PC-3 (cell line): ENCODE measurements around the gene WDR76. TPM values are rescaled to one million over a fixed set of nuclear protein-coding genes. Genes with fewer than 3 reads are reported as not detected.

Source experiments
- ATAC-seq: fragments of 200-7000 bp; cut with Tn5 transposase; 2 replicates; pipeline ENCODE4 v1.9.1; 2020; ENCODE audit warnings: mild to moderate bottlenecking, moderate library complexity
- BruUV-seq: library from RNA; stranded (reverse); fragments of 400-500 nt; replicated peaks from 2 replicates; lab custom pipeline; 2021; lab: Mats Ljungman, UMichigan
- CTCF ChIA-PET: fragments of 300-600 bp; sonication (Branson Sonifier 250); formaldehyde crosslinking; loops from one replicate; lab custom pipeline; 2022; ENCODE audit warnings: antibody characterized with exemption; lab: Charles Lee
- POLR2A ChIA-PET: fragments of 300-600 bp; sonication (Branson Sonifier 250); formaldehyde crosslinking; loops from one replicate; lab custom pipeline; 2022; ENCODE audit warnings: antibody characterized with exemption; ENCODE audit not compliant: unreplicated experiment; lab: Charles Lee
- DNase-seq: peaks from one replicate; pipeline ENCODE4 v3.0.0-alpha.2; 2015
- H2AFZ ChIP-seq: fragments of 300-600 bp; sonication (generic); 2 replicates; pipeline ENCODE4 v1.6.0; 2016; ENCODE audit warnings: antibody characterized with exemption, low read length
- H3F3A ChIP-seq: fragments of 300-600 bp; sonication (generic); one replicate; pipeline ENCODE4 v1.6.0; 2017; ENCODE audit warnings: antibody characterized with exemption, low read length, control low read depth, mild to moderate bottlenecking; ENCODE audit not compliant: unreplicated experiment
- H3K27ac ChIP-seq: fragments of 300-600 bp; sonication (generic); 2 replicates; pipeline ENCODE4 v1.5.1; 2016; ENCODE audit warnings: mild to moderate bottlenecking, low read length
- H3K27me3 ChIP-seq: fragments of 300-600 bp; sonication (generic); 2 replicates; pipeline ENCODE4 v1.6.1; 2016; ENCODE audit warnings: low read length, mixed read lengths
- H3K36me3 ChIP-seq: fragments of 300-600 bp; sonication (generic); 2 replicates; pipeline ENCODE4 v1.6.1; 2016; ENCODE audit warnings: low read depth, mixed run types, low read length, mixed read lengths
- H3K4me1 ChIP-seq: fragments of 300-600 bp; sonication (generic); 2 replicates; pipeline ENCODE4 v1.5.1; 2016; ENCODE audit warnings: low read length; ENCODE audit not compliant: insufficient read depth
- H3K4me2 ChIP-seq: fragments of 300-600 bp; sonication (generic); 2 replicates; pipeline ENCODE4 v1.6.0; 2016; ENCODE audit warnings: low read length
- H3K4me3 ChIP-seq: fragments of 300-600 bp; sonication (generic); 2 replicates; pipeline ENCODE4 v1.5.1; 2016; ENCODE audit warnings: mild to moderate bottlenecking, low read length, mixed read lengths
- H3K79me2 ChIP-seq: fragments of 300-600 bp; sonication (generic); 2 replicates; pipeline ENCODE4 v1.6.1; 2017; ENCODE audit warnings: low read length, mixed read lengths
- H3K9ac ChIP-seq: fragments of 300-600 bp; sonication (generic); 2 replicates; pipeline ENCODE4 v1.6.0; 2016; ENCODE audit warnings: mild to moderate bottlenecking, low read length
- H3K9me2 ChIP-seq: fragments of 300-600 bp; sonication (generic); replicated peaks from 2 replicates; pipeline ENCODE4 v1.6.1; 2016; ENCODE audit warnings: mixed run types, low read length, mixed read lengths
- H3K9me3 ChIP-seq: fragments of 300-600 bp; sonication (generic); 2 replicates; pipeline ENCODE4 v1.6.1; 2016; ENCODE audit warnings: low read length, mixed read lengths
- H4K20me1 ChIP-seq: fragments of 300-600 bp; sonication (generic); 2 replicates; pipeline ENCODE4 v1.6.1; 2016; ENCODE audit warnings: low read length, mixed read lengths
- EZH2 ChIP-seq: fragments of 300-600 bp; sonication (generic); IDR thresholded peaks from one replicate; pipeline ENCODE4 v1.6.1; 2017; ENCODE audit warnings: antibody characterized with exemption, mild to moderate bottlenecking, low read length; ENCODE audit not compliant: unreplicated experiment
- EZH2phosphoT487 ChIP-seq: fragments of 300-600 bp; sonication (generic); IDR thresholded peaks from 2 replicates; pipeline ENCODE4 v1.6.1; 2018; ENCODE audit warnings: mild to moderate bottlenecking, antibody characterized with exemption, low read length, borderline replicate concordance
- intact Hi-C: fragments of 100-400 bp; cut with micrococcal nuclease; formaldehyde crosslinking; loops from 2 replicates; pipeline ENCODE4 v1.9.0; 2023
- total RNA-seq: library from RNA; depleted of rRNA; stranded (reverse); fragments of >200 nt; gene quantifications from 2 replicates; pipeline ENCODE4 v1.2.3, GENCODE V29; 2014
- TF ChIP-seq, protein P1 (sequence below): fragments of 300-600 bp; sonication (generic); conservative IDR thresholded peaks from 2 replicates; pipeline ENCODE4 v1.5.1; 2017; ENCODE audit warnings: antibody characterized with exemption, low read depth, mild to moderate bottlenecking, low read length

WDR76 gene
- total RNA-seq, 1 experiment from 2014 or later: 29.0 TPM

DNA sequence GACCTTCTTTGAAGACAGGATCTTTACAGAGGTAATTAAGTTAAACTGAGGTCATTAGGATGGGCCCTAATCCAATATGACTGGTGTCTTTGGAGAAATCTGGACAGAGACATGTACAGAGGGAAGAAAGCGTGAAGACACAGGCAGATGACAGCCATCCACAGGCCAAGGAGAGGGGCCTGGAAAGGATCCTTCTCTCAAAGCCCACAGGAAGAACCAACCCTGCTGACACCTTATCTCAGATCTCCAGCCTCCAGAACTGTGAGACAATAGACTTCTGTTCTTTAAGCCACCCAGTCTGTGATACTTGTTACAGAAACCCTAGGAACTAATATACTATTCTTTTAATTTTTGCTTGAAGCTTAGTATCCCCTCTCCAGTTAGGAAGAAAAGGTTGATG lies 74.2 kb downstream of the WDR76 start:
- ChIA-PET CTCF (no interaction called here), POLR2A (no interaction called here)
- intact Hi-C loops: no loop called here
- H4K20me1 ChIP-seq: no peaks in the 10 kb centered on the region
- no peak overlapping the region for H3K4me2 ChIP-seq
- no peaks in the 10 kb centered on the region for H3K79me2 ChIP-seq
- no peaks in the 10 kb centered on the region for H3K27me3 ChIP-seq
- H3K36me3 ChIP-seq: 0 out of 2 replicates have a peak, but pooled peaks cover 2% of the 10 kb centered on the region
- H3K4me3 ChIP-seq: no peak overlapping the region
- no peak for ATAC-seq
- H3K9me3 ChIP-seq: no peaks in the 10 kb centered on the region
- no peak overlapping the region for H2AFZ ChIP-seq
- DNase-seq: no peak
- H3K27ac ChIP-seq: no peak overlapping the region
- H3K4me1 ChIP-seq: peaks cover 7% of the 10 kb centered on the region
- no peak overlapping the region for H3K9ac ChIP-seq
- TF ChIP-seq, protein P1, sequence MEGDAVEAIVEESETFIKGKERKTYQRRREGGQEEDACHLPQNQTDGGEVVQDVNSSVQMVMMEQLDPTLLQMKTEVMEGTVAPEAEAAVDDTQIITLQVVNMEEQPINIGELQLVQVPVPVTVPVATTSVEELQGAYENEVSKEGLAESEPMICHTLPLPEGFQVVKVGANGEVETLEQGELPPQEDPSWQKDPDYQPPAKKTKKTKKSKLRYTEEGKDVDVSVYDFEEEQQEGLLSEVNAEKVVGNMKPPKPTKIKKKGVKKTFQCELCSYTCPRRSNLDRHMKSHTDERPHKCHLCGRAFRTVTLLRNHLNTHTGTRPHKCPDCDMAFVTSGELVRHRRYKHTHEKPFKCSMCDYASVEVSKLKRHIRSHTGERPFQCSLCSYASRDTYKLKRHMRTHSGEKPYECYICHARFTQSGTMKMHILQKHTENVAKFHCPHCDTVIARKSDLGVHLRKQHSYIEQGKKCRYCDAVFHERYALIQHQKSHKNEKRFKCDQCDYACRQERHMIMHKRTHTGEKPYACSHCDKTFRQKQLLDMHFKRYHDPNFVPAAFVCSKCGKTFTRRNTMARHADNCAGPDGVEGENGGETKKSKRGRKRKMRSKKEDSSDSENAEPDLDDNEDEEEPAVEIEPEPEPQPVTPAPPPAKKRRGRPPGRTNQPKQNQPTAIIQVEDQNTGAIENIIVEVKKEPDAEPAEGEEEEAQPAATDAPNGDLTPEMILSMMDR: no peak
- TF ChIP-seq EZH2 (no peak), EZH2phosphoT487 (no peak)
- H3K9me2 ChIP-seq: no peaks in the 10 kb centered on the region
- H3F3A ChIP-seq: no peaks in the 10 kb centered on the region
- no TSS peak for BruUV-seq

DNA sequence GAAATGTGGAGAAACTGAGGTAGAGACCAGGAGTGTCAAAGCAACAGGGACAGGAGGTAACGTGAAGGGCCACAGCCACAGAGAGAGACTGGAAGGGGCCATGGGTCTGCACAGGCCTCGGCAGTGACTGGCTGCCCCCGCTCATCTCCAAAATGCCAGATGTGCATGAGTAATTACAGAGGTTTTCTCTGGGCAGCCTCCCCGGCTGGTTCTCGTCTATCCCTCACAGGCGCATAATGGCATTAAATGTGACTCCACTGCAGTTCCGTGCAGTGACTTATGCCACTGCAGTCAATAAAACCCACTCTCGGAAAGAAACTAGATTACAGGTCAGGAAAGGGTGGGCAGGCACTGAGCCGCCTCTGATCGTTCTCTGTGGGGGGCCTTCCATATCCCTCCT lies 74.7 kb downstream of the WDR76 start:
- no peak for TF ChIP-seq EZH2
- TF ChIP-seq, protein P1: no peak
- no peak for TF ChIP-seq EZH2phosphoT487
- H3K36me3 ChIP-seq: 0 out of 2 replicates have a peak, but pooled peaks cover 2% of the 10 kb centered on the region
- no peaks in the 10 kb centered on the region for H3K9me2 ChIP-seq
- no peaks in the 10 kb centered on the region for H3K27me3 ChIP-seq
- no peak for DNase-seq
- intact Hi-C loops: no loop called here
- no peak overlapping the region for H3K4me2 ChIP-seq
- ChIA-PET POLR2A (no interaction called here), CTCF (no interaction called here)
- no peak overlapping the region for H2AFZ ChIP-seq
- H4K20me1 ChIP-seq: no peaks in the 10 kb centered on the region
- H3K4me3 ChIP-seq: no peak overlapping the region
- no peaks in the 10 kb centered on the region for H3K9me3 ChIP-seq
- no peak overlapping the region for H3K9ac ChIP-seq
- peaks cover 11% of the 10 kb centered on the region for H3K4me1 ChIP-seq
- H3K79me2 ChIP-seq: no peaks in the 10 kb centered on the region
- BruUV-seq: no TSS peak
- H3F3A ChIP-seq: no peaks in the 10 kb centered on the region
- H3K27ac ChIP-seq: no peak overlapping the region
- ATAC-seq: no peak

DNA sequence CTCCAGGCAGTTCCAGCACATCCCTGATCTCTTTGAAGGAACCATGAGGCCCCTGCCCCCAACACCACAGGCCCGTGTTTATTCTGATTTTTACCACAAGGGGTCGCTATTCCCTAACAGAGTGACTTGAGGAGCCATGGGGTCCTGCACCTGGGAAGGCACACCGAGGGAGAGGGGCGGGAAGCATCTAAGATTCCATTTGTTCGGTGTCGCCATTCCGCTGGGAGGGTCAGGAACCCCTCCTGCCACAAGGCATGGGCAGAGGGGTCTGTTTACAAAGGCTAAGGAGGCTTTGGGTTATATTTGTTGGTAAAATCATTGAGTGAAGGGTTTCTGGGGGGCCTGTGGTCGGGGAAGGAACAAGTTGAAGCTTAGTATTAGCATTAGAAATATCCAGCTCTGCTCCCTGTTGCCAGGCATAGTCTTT lies 77.1 kb downstream of the WDR76 start:
- H3K36me3 ChIP-seq: 0 out of 2 replicates have a peak, but pooled peaks cover 2% of the 10 kb centered on the region
- H3K27me3 ChIP-seq: no peaks in the 10 kb centered on the region
- no peak overlapping the region for H3K9ac ChIP-seq
- intact Hi-C loops: loop anchor here (1.0 to 2.0 kb wide), 2 partner anchors 163 to 315 kb away; no protein-coding TSS in a partner anchor
- no peaks in the 10 kb centered on the region for H3K9me2 ChIP-seq
- no peaks in the 10 kb centered on the region for H3F3A ChIP-seq
- POLR2A ChIA-PET: interaction anchor here (0.6 kb wide), 1 partner anchor 419 kb away, joined by 4 read pairs; no protein-coding TSS in a partner anchor
- H3K4me1 ChIP-seq: peaks cover 11% of the 10 kb centered on the region
- H3K79me2 ChIP-seq: no peaks in the 10 kb centered on the region
- no peak overlapping the region for H3K4me3 ChIP-seq
- H2AFZ ChIP-seq: 0 out of 2 replicates have a peak overlapping the region, but pooled peaks have one; percentile 20
- ATAC-seq (peak; percentile 90), DNase-seq (peak; percentile 90)
- no TSS peak for BruUV-seq
- no peaks in the 10 kb centered on the region for H3K9me3 ChIP-seq
- TF ChIP-seq EZH2phosphoT487: no peak
- TF ChIP-seq, protein P1: peak; percentile 96
- no peak for TF ChIP-seq EZH2
- H3K27ac ChIP-seq: no peak overlapping the region
- CTCF ChIA-PET: interaction anchor here (0.9 to 1.1 kb wide), 2 partner anchors 9 to 340 kb away, joined by 3 read pairs; no protein-coding TSS in a partner anchor
- H4K20me1 ChIP-seq: no peaks in the 10 kb centered on the region
- H3K4me2 ChIP-seq: no peak overlapping the region
